Measurements from ENCODE around the gene SYT12. TPM values are rescaled to one million over a fixed set of nuclear protein-coding genes. Genes with fewer than 3 reads are reported as not detected.
A peak's percentile ranks its signal among the peaks of the same experiment; 100 is the strongest.

Gene SYT12
- total RNA-seq, 5 donors from 2014 or later (not counting 1 experiment from before 2014, with no cell fraction given), result 0.20 TPM; not detected in 4

- ChIA-PET CTCF (interaction anchor here in 1 of 2 donors (0.6 to 0.7 kb wide), 2 partner anchors 120 to 151 kb away, joined by 3 to 4 read pairs; no protein-coding TSS in a partner anchor), POLR2A (no interaction called here)
- H3K36me3 Mint-ChIP-seq, result no peaks in the 10 kb centered on the region
- peaks cover 7 to 12% (median 12%) of the 10 kb centered on the region in 3 donors for H3K4me1 Mint-ChIP-seq
- Histone ChIP-seq H3K4me3 (ENCODE audit: control insufficient read depth in 1 of 2, extremely low read depth in 1 of 2, low read length in 1 of 2) (no peak overlapping the region), H3K4me1 (ENCODE audit: control insufficient read depth in 1 of 2, extremely low read depth in 1 of 2, insufficient read depth in 2 of 2, low read length in 2 of 2) (peaks cover 3 to 16% of the 10 kb centered on the region in 2 experiments), H3K36me3 (ENCODE audit: control insufficient read depth in 2 of 2, extremely low read depth in 1 of 2, insufficient read depth in 1 of 2, low read length in 1 of 2) (no peaks in the 10 kb centered on the region), H3K27ac (ENCODE audit: low read length) (no peak overlapping the region), H3K9me3 (no peaks in the 10 kb centered on the region), H3K27me3 (replicated peaks in 1 of 2; ENCODE audit: control insufficient read depth in 2 of 2, extremely low read depth in 1 of 2, insufficient read depth in 2 of 2, low read length in 1 of 2) (peaks cover 0 to 24% of the 10 kb centered on the region in 2 experiments)
- peaks cover 0 to 9% of the 10 kb centered on the region in 2 donors for H3K27me3 Mint-ChIP-seq
- ATAC-seq (replicated peaks in 1 of 4) (no peak), DNase-seq (no peak)
- H3K9me3 Mint-ChIP-seq, result no peaks in the 10 kb centered on the region
- 60% methylated on average over 2 of the region's 6 CpGs for WGBS (ENCODE audit: insufficient coverage)
- no peak overlapping the region for H3K27ac Mint-ChIP-seq
- H3K4me3 Mint-ChIP-seq, result no peak overlapping the region
These were observed 56.3 kb downstream of the SYT12 start for GRCh38 chr11:67079065-67079705.

GRCh38 chr11:67082071-67082791 lies 59.3 kb downstream of the SYT12 start:
- H3K4me1 ChIP-seq (ENCODE audit: control insufficient read depth in 1 of 2, extremely low read depth in 1 of 2, insufficient read depth in 2 of 2, low read length in 2 of 2), result peaks cover 3 to 16% of the 10 kb centered on the region in 2 experiments
- ChIA-PET POLR2A (no interaction called here), CTCF (interaction anchor here (0.7 to 1.1 kb wide), 4 partner anchors 67 to 88 kb away, joined by 3 read pairs; no protein-coding TSS in a partner anchor)
- H3K27ac ChIP-seq (ENCODE audit: low read length), result no peak overlapping the region
- no peaks in the 10 kb centered on the region for H3K9me3 ChIP-seq
- peak overlapping the region in 1 of 2 donors; percentile 10 for H3K4me3 ChIP-seq (ENCODE audit: control insufficient read depth in 1 of 2, extremely low read depth in 1 of 2, low read length in 1 of 2)
- peaks cover 0 to 24% of the 10 kb centered on the region in 2 experiments for H3K27me3 ChIP-seq (replicated peaks in 1 of 2; ENCODE audit: control insufficient read depth in 2 of 2, extremely low read depth in 1 of 2, insufficient read depth in 2 of 2, low read length in 1 of 2)
- Mint-ChIP-seq H3K4me3 (peak overlapping the region in 1 of 3 donors; percentile 60), H3K27ac (no peak overlapping the region), H3K4me1 (peaks cover 7 to 12% (median 12%) of the 10 kb centered on the region in 3 donors), H3K9me3 (no peaks in the 10 kb centered on the region), H3K36me3 (no peaks in the 10 kb centered on the region), H3K27me3 (peaks cover 0 to 6% of the 10 kb centered on the region in 2 donors)
- WGBS (ENCODE audit: insufficient coverage), result 28% methylated on average over 14 of the region's 20 CpGs
- ATAC-seq (replicated peaks in 1 of 4) (peak in 3 of 4 experiments; percentile 17 to 42 (median 17)), DNase-seq (peak in 2 of 35 experiments; percentile 12 to 31)
- no peaks in the 10 kb centered on the region for H3K36me3 ChIP-seq (ENCODE audit: control insufficient read depth in 2 of 2, extremely low read depth in 1 of 2, insufficient read depth in 1 of 2, low read length in 1 of 2)

GRCh38 chr11:67083786-67084366 lies 60.9 kb downstream of the SYT12 start:
- POLR2A ChIA-PET, result interaction anchor here in 1 of 2 donors (0.5 to 0.6 kb wide), 2 partner anchors 41 to 76 kb away, joined by 3 read pairs; no protein-coding TSS in a partner anchor

GRCh38 chr11:67085617-67086016 lies 62.7 kb downstream of the SYT12 start:
- H3K27ac ChIP-seq (ENCODE audit: low read length), result no peak overlapping the region
- no peaks in the 10 kb centered on the region for H3K9me3 ChIP-seq
- Mint-ChIP-seq H3K27ac (no peak overlapping the region), H3K4me3 (no peak overlapping the region), H3K27me3 (peaks cover 0 to 6% of the 10 kb centered on the region in 2 donors), H3K36me3 (no peaks in the 10 kb centered on the region), H3K9me3 (no peaks in the 10 kb centered on the region), H3K4me1 (peaks cover 7 to 12% (median 12%) of the 10 kb centered on the region in 3 donors)
- no peaks in the 10 kb centered on the region for H3K36me3 ChIP-seq (ENCODE audit: control insufficient read depth in 2 of 2, extremely low read depth in 1 of 2, insufficient read depth in 1 of 2, low read length in 1 of 2)
- ATAC-seq (replicated peaks in 1 of 4) (no peak), DNase-seq (no peak)
- H3K4me3 ChIP-seq (ENCODE audit: control insufficient read depth in 1 of 2, extremely low read depth in 1 of 2, low read length in 1 of 2), result no peak overlapping the region
- WGBS (ENCODE audit: insufficient coverage), result 90% methylated on average over 3 of the region's 5 CpGs
- peaks cover 3 to 12% of the 10 kb centered on the region in 2 experiments for H3K4me1 ChIP-seq (ENCODE audit: control insufficient read depth in 1 of 2, extremely low read depth in 1 of 2, insufficient read depth in 2 of 2, low read length in 2 of 2)
- ChIA-PET POLR2A (no interaction called here), CTCF (no interaction called here)
- peaks cover 0 to 23% of the 10 kb centered on the region in 2 experiments for H3K27me3 ChIP-seq (replicated peaks in 1 of 2; ENCODE audit: control insufficient read depth in 2 of 2, extremely low read depth in 1 of 2, insufficient read depth in 2 of 2, low read length in 1 of 2)

More at GRCh38 chr11:67083786-67084366, 60.9 kb downstream of the SYT12 start:
- Histone ChIP-seq H3K4me1 (ENCODE audit: control insufficient read depth in 1 of 2, extremely low read depth in 1 of 2, insufficient read depth in 2 of 2, low read length in 2 of 2) (peaks cover 3 to 12% of the 10 kb centered on the region in 2 experiments), H3K27ac (ENCODE audit: low read length) (no peak overlapping the region), H3K36me3 (ENCODE audit: control insufficient read depth in 2 of 2, extremely low read depth in 1 of 2, insufficient read depth in 1 of 2, low read length in 1 of 2) (no peaks in the 10 kb centered on the region), H3K27me3 (replicated peaks in 1 of 2; ENCODE audit: control insufficient read depth in 2 of 2, extremely low read depth in 1 of 2, insufficient read depth in 2 of 2, low read length in 1 of 2) (peaks cover 0 to 21% of the 10 kb centered on the region in 2 experiments), H3K4me3 (ENCODE audit: control insufficient read depth in 1 of 2, extremely low read depth in 1 of 2, low read length in 1 of 2) (no peak overlapping the region), H3K9me3 (no peaks in the 10 kb centered on the region)
- no peak for ATAC-seq (replicated peaks in 1 of 4)
- peaks cover 0 to 6% of the 10 kb centered on the region in 2 donors for H3K27me3 Mint-ChIP-seq
- H3K4me1 Mint-ChIP-seq, result peaks cover 7 to 12% (median 12%) of the 10 kb centered on the region in 3 donors
- CTCF ChIA-PET, result interaction anchor here (0.5 to 1.7 kb wide), 4 partner anchors 81 to 345 kb away, joined by 3 to 11 read pairs (median 5); no protein-coding TSS in a partner anchor
- DNase-seq, result no peak
- H3K27ac Mint-ChIP-seq, result no peak overlapping the region
- 100% methylated on average over 2 of the region's 8 CpGs for WGBS (ENCODE audit: insufficient coverage)
- no peak overlapping the region for H3K4me3 Mint-ChIP-seq
- H3K9me3 Mint-ChIP-seq, result no peaks in the 10 kb centered on the region
- no peaks in the 10 kb centered on the region for H3K36me3 Mint-ChIP-seq

GRCh38 chr11:67090717-67091116 lies 67.8 kb downstream of the SYT12 start:
- H3K27me3 Mint-ChIP-seq, result no peaks in the 10 kb centered on the region
- DNase-seq, result no peak
- Histone ChIP-seq H3K4me1 (ENCODE audit: control insufficient read depth in 1 of 2, extremely low read depth in 1 of 2, insufficient read depth in 2 of 2, low read length in 2 of 2) (no peaks in the 10 kb centered on the region), H3K36me3 (ENCODE audit: control insufficient read depth in 2 of 2, extremely low read depth in 1 of 2, insufficient read depth in 1 of 2, low read length in 1 of 2) (no peaks in the 10 kb centered on the region), H3K9me3 (no peaks in the 10 kb centered on the region), H3K27me3 (replicated peaks in 1 of 2; ENCODE audit: control insufficient read depth in 2 of 2, extremely low read depth in 1 of 2, insufficient read depth in 2 of 2, low read length in 1 of 2) (peaks cover 0 to 11% of the 10 kb centered on the region in 2 experiments), H3K27ac (ENCODE audit: low read length) (no peak overlapping the region), H3K4me3 (ENCODE audit: control insufficient read depth in 1 of 2, extremely low read depth in 1 of 2, low read length in 1 of 2) (no peak overlapping the region)
- POLR2A ChIA-PET, result no interaction called here
- WGBS (ENCODE audit: insufficient coverage), result 93% methylated on average over 8 of the region's 8 CpGs
- CTCF ChIA-PET, result no interaction called here
- H3K36me3 Mint-ChIP-seq, result no peaks in the 10 kb centered on the region
- no peak overlapping the region for H3K4me3 Mint-ChIP-seq
- ATAC-seq (replicated peaks in 1 of 4), result no peak
- no peaks in the 10 kb centered on the region for H3K4me1 Mint-ChIP-seq
- H3K27ac Mint-ChIP-seq, result no peak overlapping the region
- no peaks in the 10 kb centered on the region for H3K9me3 Mint-ChIP-seq

- H3K9me3 Mint-ChIP-seq, result no peaks in the 10 kb centered on the region
- ChIA-PET POLR2A (no interaction called here), CTCF (interaction anchor here in 1 of 2 donors (0.6 kb wide), 1 partner anchor 63 kb away, joined by 3 read pairs; no protein-coding TSS in a partner anchor)
- Histone ChIP-seq H3K36me3 (ENCODE audit: control insufficient read depth in 2 of 2, extremely low read depth in 1 of 2, insufficient read depth in 1 of 2, low read length in 1 of 2) (no peaks in the 10 kb centered on the region), H3K27ac (ENCODE audit: low read length) (no peak overlapping the region), H3K4me1 (ENCODE audit: control insufficient read depth in 1 of 2, extremely low read depth in 1 of 2, insufficient read depth in 2 of 2, low read length in 2 of 2) (peaks cover 4% of the 10 kb centered on the region in 2 experiments), H3K9me3 (no peaks in the 10 kb centered on the region), H3K27me3 (replicated peaks in 1 of 2; ENCODE audit: control insufficient read depth in 2 of 2, extremely low read depth in 1 of 2, insufficient read depth in 2 of 2, low read length in 1 of 2) (peaks cover 0 to 4% of the 10 kb centered on the region in 2 experiments), H3K4me3 (ENCODE audit: control insufficient read depth in 1 of 2, extremely low read depth in 1 of 2, low read length in 1 of 2) (no peak overlapping the region)
- no peak for DNase-seq
- peaks cover 5 to 9% (median 7%) of the 10 kb centered on the region in 3 donors for H3K4me1 Mint-ChIP-seq
- H3K4me3 Mint-ChIP-seq, result no peak overlapping the region
- WGBS (ENCODE audit: insufficient coverage), result no CpG with 5 or more reads among the region's 1 CpG
- ATAC-seq (replicated peaks in 1 of 4), result no peak
- H3K27me3 Mint-ChIP-seq, result no peaks in the 10 kb centered on the region
- no peaks in the 10 kb centered on the region for H3K36me3 Mint-ChIP-seq
- no peak overlapping the region for H3K27ac Mint-ChIP-seq
These were observed 72.2 kb downstream of the SYT12 start for GRCh38 chr11:67095214-67095507.

Data from T-cell (primary cell).